Fibroblast of lung (primary cell): ENCODE results near the gene DCLK2.

Source experiments
- EZH2 ChIP-seq: IDR thresholded peaks from 2 replicates; pipeline ENCODE4 v1.5.1; 2012; ENCODE audit warnings: low read length, control low read depth, mild to moderate bottlenecking; ENCODE audit errors: missing control alignments
- TF ChIP-seq, protein P1 (sequence below), 2 donors: IDR thresholded peaks in 1 of 2; conservative IDR thresholded peaks in 1 of 2; 1 replicate in 1 of 2; 2 replicates in 1 of 2; pipeline ENCODE4 v1.5.1; 2011 to 2012; ENCODE audit warnings: low read length in 2 of 2, control low read depth in 1 of 2, inconsistent platforms in 1 of 2, low read depth in 1 of 2, mild to moderate bottlenecking in 1 of 2

DNA sequence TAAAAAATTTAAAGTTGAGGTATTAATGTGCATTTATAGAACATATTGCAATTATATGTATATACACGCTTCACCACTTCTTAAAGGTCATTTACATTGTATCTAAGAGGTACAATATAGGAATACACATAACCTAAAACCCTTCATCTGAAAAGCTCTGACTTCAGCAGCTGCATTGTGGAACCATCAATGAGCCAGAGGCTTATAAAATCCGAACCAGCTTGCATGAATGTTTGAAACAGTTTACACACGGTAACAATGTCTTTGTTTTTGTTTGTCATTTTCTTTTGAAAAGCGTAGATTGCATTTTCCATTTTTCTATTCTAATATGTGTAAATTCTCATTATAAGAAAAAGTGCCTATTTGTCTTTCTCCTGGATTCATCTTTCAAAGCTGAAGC, 221.6 kb downstream of the DCLK2 start:
- TF ChIP-seq, protein P1, sequence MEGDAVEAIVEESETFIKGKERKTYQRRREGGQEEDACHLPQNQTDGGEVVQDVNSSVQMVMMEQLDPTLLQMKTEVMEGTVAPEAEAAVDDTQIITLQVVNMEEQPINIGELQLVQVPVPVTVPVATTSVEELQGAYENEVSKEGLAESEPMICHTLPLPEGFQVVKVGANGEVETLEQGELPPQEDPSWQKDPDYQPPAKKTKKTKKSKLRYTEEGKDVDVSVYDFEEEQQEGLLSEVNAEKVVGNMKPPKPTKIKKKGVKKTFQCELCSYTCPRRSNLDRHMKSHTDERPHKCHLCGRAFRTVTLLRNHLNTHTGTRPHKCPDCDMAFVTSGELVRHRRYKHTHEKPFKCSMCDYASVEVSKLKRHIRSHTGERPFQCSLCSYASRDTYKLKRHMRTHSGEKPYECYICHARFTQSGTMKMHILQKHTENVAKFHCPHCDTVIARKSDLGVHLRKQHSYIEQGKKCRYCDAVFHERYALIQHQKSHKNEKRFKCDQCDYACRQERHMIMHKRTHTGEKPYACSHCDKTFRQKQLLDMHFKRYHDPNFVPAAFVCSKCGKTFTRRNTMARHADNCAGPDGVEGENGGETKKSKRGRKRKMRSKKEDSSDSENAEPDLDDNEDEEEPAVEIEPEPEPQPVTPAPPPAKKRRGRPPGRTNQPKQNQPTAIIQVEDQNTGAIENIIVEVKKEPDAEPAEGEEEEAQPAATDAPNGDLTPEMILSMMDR (conservative IDR thresholded peaks at IDR 0.05 in 1 of 2, IDR thresholded peaks at IDR 0.05 in 1 of 2; ENCODE audit: low read depth in 1 of 2, low read length in 2 of 2) = no peak
- TF ChIP-seq EZH2 = no peak
